RKO (cell line): ENCODE measurements around the gene NTN1.

Source experiments
- DNase-seq: peaks from one replicate; pipeline ENCODE4 v3.0.0-alpha.2; 2016; ENCODE audit warnings: low spot score

NTN1 gene

GRCh38 chr17:9195961-9196670 is 174.8 kb downstream of the NTN1 start:
- no peak for DNase-seq

GRCh38 chr17:9199571-9200551 is 178.6 kb downstream of the NTN1 start:
- no peak for DNase-seq

- DNase-seq = no peak
Observed at GRCh38 chr17:9200699-9201359, 179.5 kb downstream of the NTN1 start.

- no peak for DNase-seq
Observed at GRCh38 chr17:9202532-9202931, 181.2 kb downstream of the NTN1 start.

- DNase-seq = no peak
Observed at GRCh38 chr17:9203771-9204425, 182.6 kb downstream of the NTN1 start.

- DNase-seq = no peak
Observed at GRCh38 chr17:9204637-9205329, 183.5 kb downstream of the NTN1 start.

GRCh38 chr17:9205520-9206409 is 184.5 kb downstream of the NTN1 start:
- no peak for DNase-seq

- no peak for DNase-seq
Observed at GRCh38 chr17:9206410-9206703, 185.0 kb downstream of the NTN1 start.

GRCh38 chr17:9206741-9207332 is 185.5 kb downstream of the NTN1 start:
- DNase-seq = no peak

GRCh38 chr17:9208381-9209105 is 187.2 kb downstream of the NTN1 start:
- DNase-seq = no peak

GRCh38 chr17:9209347-9209746 is 188.0 kb downstream of the NTN1 start:
- no peak for DNase-seq

GRCh38 chr17:9209781-9210370 is 188.6 kb downstream of the NTN1 start:
- DNase-seq = no peak

- DNase-seq = no peak
Observed at GRCh38 chr17:9211133-9211765, 189.9 kb downstream of the NTN1 start.

- DNase-seq = no peak
Observed at GRCh38 chr17:9212376-9213302, 191.3 kb downstream of the NTN1 start.

GRCh38 chr17:9213303-9213640 is 192.0 kb downstream of the NTN1 start:
- DNase-seq = no peak

- no peak for DNase-seq
Observed at GRCh38 chr17:9215465-9215864, 194.2 kb downstream of the NTN1 start.

- DNase-seq = no peak
Observed at GRCh38 chr17:9217151-9218056, 196.1 kb downstream of the NTN1 start.
